GM12801 (cell line): ENCODE results near the gene CRYBA2.

Source experiments
- CTCF ChIP-seq: IDR thresholded peaks from one replicate; pipeline ENCODE4 v1.5.1; 2011; ENCODE audit warnings: control low read depth; ENCODE audit not compliant: insufficient read length; ENCODE audit errors: extremely low read depth

CRYBA2 gene

GRCh38 chr2:219022041-219022440 is 28.8 kb upstream of the CRYBA2 start:
- no peak for TF ChIP-seq CTCF

GRCh38 chr2:219021591-219021990 is 28.4 kb upstream of the CRYBA2 start:
- TF ChIP-seq CTCF: no peak

- TF ChIP-seq CTCF: no peak
These were observed 27.6 kb upstream of the CRYBA2 start for GRCh38 chr2:219020604-219021365.

- TF ChIP-seq CTCF: no peak
These were observed 26.2 kb upstream of the CRYBA2 start for GRCh38 chr2:219019436-219019835.

- no peak for TF ChIP-seq CTCF
These were observed 25.5 kb upstream of the CRYBA2 start for GRCh38 chr2:219018726-219019125.

GRCh38 chr2:219018286-219018685 is 25.1 kb upstream of the CRYBA2 start:
- no peak for TF ChIP-seq CTCF

GRCh38 chr2:219017201-219017931 is 24.1 kb upstream of the CRYBA2 start:
- no peak for TF ChIP-seq CTCF
